ENCODE data around the gene FOXI2.

Gene FOXI2

DNA sequence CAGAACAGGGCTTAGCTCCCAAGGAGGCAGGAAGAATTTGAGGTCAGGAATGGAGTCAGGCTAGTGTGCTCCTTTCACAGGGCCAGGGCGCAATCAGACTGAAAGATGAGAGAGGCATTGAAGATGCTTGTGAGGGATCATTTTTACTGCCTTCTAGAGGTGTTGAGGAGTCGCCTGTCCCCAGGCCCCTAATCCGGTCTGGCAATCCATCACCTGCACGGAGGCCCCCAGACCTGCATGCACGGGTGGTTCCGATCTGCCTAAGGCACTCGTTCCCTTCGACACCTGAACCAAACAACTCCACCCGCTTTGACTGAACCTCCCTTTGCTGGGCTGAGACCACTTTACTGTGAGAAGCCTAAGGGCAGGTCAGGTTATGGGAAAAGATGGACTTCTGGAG is 8.0 kb downstream of the FOXI2 start:
- DNase-seq, result no peak

DNA sequence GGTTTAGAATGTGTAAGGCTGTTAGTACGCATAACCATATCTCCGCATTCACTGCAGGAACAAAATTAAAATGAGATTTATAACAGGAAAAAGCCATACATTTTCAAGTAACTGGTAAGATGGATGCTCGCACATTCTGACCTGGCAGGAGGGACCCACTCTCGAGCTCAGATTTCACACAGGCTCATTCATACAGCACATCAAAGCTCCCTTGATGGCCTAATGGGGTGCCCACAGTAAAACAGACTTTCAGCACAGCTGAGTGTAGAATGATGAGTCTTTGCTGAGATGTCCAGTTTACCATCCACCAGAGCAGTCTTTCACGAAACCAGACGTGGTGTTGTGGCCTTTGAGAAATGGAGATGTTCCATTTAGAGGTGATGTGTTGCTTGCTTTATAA is 8.9 kb downstream of the FOXI2 start:
- DNase-seq, result no peak

DNA sequence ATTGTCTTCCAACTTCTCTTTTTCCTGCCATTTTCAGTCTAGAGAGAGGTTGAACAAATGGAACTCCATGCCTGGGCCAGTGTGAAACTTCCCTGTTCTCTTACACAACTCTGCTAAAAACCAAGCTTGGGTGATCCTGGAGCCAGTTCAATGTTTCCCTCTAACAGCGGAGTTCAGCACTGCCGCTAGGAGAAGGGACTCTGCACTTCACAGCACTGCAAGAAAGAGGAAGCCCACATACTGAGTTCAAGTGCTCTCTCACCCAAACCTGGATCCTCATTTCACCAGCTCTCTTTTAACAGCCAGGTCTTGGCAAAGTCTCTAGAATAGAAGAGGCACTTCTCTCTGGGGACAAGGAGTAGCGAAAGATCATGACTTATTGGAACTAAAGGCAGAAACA is 18.8 kb downstream of the FOXI2 start:
- DNase-seq, result no peak

DNA sequence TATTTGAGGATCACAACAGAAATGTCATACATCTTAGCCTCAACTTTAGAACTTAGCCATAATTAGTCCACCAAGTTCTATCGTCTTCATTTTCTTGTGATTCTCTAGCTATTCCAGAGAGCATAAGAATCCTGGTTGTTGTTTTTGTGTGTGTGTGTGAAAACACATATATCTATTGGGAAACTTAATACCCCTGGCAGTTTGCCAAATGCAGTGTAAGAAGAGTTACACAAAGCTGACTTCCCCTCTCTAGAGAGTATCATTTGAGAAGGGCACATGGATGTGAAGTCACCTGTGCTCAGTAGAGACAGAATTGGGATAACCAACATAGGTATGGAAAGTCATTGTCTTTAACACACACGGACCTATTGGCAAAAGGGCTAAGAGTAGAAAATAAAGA is 19.3 kb downstream of the FOXI2 start:
- DNase-seq, result no peak

DNA sequence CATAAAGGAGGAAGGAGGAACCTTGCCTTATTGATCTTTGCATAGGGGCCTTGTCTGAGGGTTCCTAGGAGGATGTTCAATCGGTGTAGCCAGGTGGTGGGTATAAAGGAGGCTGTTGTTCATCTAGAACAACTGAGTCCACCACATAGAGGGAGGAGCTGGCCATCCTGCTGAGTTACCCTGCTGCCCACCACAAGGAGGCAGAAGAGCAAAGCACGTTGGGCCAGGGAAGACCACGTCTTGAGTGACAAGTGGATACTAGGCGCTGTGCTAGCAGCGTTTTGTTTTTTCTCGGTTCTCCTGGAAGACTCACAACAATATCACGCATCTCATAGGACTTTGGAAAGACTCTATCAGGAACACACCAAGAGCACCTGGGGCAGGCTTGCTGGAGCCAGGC is 20.0 kb downstream of the FOXI2 start:
- no peak for DNase-seq

DNA sequence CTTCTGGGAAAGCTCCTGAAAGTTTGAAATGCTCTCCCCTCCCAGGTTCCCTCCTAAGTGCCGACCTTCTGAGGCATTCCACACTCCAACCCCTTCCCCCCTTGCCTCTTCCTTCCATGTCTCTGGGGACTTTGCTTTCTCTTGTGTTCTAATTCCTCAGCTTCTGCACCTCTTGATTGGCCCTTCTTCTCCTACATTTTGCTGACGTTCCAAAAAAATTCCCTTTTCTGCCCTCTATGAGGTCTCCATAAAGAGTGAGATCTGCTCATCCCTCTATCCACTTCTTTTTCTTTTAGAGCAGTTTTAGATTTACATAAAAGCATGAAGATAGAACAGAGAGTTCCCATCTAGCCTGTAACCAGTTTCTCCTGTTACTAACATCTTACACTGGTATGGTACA is 22.3 kb downstream of the FOXI2 start:
- no peak for DNase-seq

DNA sequence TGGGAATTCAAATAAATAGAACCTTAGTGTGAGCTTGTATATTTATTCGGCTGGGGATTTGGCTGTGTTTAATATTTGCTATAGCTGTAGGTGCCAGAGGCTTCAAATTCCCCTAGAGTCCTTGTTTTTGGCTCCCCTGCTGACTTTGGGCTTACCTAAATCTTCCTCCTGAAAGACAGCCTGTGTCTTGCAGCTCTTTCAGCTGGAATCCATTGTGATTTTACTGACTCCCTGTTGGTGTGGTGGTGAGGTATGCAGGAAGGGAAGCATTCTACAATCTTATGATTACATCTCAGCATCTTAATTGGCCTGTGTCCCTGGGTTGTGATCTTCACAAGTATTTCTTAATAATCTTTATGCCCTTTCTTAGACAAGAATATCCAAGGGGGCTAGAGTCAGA is 25.9 kb downstream of the FOXI2 start:
- DNase-seq, result no peak

DNA sequence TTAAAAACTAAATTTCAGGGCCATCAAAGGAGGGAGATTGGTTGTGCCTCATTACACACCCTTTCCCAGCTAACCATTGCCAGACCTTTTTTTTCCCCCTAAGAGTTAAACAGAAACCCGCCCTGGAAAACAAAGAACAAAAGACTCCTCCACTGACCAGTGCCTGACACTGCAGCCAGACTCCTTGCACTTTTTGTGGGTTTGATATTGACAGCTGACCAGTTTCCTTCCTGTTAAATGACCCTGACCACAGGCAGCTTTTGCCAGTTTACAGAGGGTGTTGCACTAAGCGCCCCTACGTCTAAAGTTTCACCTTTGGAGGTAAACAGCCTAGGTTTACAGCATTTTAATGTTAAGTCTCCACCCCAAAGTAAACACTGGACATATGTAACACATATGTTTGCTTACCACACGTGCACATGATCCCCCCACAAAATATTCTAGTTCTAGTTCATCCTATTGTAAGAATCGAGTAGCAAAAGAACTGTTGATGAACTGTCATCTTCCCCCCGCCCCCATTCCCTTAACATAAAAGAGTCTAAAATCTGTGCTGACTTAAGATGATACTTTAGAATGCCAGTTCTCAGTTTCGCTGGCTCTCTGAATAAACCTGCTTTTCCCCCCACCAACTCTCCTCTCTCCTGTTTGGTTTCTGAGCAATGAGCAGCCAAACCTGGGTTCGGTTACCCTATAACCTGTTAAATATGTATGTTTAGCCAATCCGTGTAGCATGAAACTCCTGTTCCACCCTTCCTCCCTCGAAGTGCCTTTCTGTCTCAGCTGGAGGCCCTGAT is 38.0 kb downstream of the FOXI2 start:
- DNase-seq, result no peak

DNA sequence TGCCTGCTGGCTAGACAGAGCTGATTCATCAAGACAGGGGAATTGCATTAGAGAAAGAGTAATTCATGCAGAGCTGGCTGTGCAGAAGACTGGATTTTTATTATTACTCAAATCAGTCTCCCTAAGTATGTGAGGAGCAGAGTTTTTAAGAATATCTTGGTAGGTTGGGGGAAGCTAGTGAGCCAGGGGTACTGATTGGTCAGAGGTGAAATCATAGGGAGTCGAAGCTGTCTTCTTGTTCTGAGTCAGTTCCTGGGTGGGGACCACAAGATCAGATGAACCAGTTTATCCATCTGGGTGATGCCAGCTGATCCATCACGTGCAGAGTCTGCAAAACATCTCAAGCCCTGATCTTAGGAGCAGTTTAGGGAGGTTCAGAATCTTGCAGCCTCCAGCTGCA is 39.8 kb downstream of the FOXI2 start:
- no peak for DNase-seq

DNA sequence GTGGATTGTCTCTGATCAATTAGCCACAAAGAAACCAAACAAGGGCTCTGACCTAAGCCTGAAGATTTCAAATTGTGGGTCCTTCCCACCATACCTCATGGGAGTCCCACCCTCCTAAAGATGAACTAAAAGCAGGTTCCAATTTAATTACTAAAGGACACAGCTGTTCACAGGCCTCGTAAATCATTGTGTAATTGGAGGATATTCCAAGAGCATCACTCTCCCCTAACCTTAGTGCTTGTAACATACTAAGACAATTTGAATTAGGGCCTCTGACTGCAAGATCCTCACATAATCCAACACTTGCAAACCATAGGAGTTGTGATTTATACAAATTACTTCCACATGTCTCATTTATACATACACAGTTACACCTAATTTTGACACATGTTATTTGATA is 44.4 kb downstream of the FOXI2 start:
- DNase-seq, result no peak

DNA sequence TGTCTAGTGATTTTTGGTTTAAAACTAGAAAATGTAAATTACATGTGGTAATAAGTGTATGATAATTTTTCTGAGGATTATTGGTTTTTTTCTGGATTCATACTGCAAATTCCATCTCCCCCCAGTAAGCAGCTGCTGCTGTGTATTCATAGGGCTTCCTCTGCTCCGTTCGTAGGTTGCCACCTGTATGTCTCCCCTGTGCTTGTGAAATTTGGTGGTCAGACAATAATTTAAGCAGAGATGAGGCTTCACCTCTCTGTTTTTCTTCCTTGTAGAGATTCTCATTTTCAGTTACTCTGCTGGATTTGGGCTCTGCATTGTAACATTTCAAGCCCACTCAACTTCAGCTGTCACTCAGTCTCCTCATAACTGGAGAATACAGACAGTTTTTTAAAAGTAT is 50.9 kb downstream of the FOXI2 start:
- DNase-seq, result no peak

DNA sequence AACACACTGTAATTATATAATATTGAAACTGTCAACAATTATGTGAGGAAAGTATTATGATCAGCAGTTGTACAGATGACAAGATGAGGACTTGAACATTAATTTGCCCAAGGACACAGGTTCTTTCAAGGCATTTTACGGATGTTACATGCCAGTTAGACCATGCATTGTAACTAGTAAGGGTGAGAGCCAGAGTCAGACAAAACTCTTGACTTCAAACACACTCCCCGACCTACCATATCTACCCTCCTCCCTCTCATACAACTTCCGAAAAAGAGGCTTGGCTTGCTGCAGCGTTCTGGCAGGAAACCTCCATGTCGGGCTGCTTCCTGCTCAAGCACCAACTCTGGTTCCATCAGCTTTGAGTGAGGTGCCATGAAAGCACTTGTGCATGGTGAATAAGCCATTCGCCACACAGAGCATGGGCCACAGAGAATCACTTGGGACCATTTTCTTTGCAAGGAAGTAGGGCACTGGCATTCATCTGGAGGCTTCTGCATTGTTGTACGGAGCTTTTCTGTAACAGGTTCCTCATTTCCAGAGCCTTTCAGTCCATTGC is 53.2 kb downstream of the FOXI2 start:
- DNase-seq, result no peak

Measured in NCI-H774 (cell line).